SKM-1 (cell line): ENCODE measurements around the gene ANKRD37.
"Not testable (repeated sequence)": the region's sequence is repeated elsewhere in the genome, so short reads cannot be mapped to it uniquely, and the experiment has no call there.

Experiments
- DNase-seq: peaks from one replicate; lab custom pipeline; 2025; ENCODE audit not compliant: unreplicated experiment; lab: John Stamatoyannopoulos, UW

Gene ANKRD37

GRCh38 chr4:185396724-185397385, at the start of gene ANKRD37:
ANKRD37 (plus strand) TSS chr4:185396841; CDS start chr4:185396924, 83 bp downstream.
- no peak for DNase-seq

GRCh38 chr4:185346975-185347601, 49.6 kb upstream of the ANKRD37 start:
- DNase-seq, result no peak

- no peak for DNase-seq
These were observed 45.0 kb upstream of the ANKRD37 start for GRCh38 chr4:185351691-185352090.

GRCh38 chr4:185352202-185352601, 44.4 kb upstream of the ANKRD37 start:
- no peak for DNase-seq

GRCh38 chr4:185352741-185353140, 43.9 kb upstream of the ANKRD37 start:
- no peak for DNase-seq

- DNase-seq, result no peak
These were observed 39.4 kb upstream of the ANKRD37 start for GRCh38 chr4:185357211-185357610.

GRCh38 chr4:185357733-185358440, 38.8 kb upstream of the ANKRD37 start:
- DNase-seq, result no peak

- DNase-seq, result no peak
These were observed 38.1 kb upstream of the ANKRD37 start for GRCh38 chr4:185358514-185358913.

GRCh38 chr4:185358959-185359358, 37.7 kb upstream of the ANKRD37 start:
- no peak for DNase-seq

- DNase-seq, result no peak
These were observed 36.7 kb upstream of the ANKRD37 start for GRCh38 chr4:185359767-185360446.

- no peak for DNase-seq
These were observed 34.8 kb upstream of the ANKRD37 start for GRCh38 chr4:185361872-185362271.

- DNase-seq, result not testable (repeated sequence)
These were observed 34.1 kb upstream of the ANKRD37 start for GRCh38 chr4:185362570-185362969.

GRCh38 chr4:185363251-185363650, 33.4 kb upstream of the ANKRD37 start:
- no peak for DNase-seq

GRCh38 chr4:185364886-185365285, 31.8 kb upstream of the ANKRD37 start:
- no peak for DNase-seq

GRCh38 chr4:185369731-185370130, 26.9 kb upstream of the ANKRD37 start:
- DNase-seq, result no peak

- DNase-seq, result no peak
These were observed 26.2 kb upstream of the ANKRD37 start for GRCh38 chr4:185370268-185370949.

GRCh38 chr4:185371702-185372101, 24.9 kb upstream of the ANKRD37 start:
- DNase-seq, result no peak

GRCh38 chr4:185374027-185374426, 22.6 kb upstream of the ANKRD37 start:
- no peak for DNase-seq

GRCh38 chr4:185374573-185374972, 22.1 kb upstream of the ANKRD37 start:
- no peak for DNase-seq

GRCh38 chr4:185378264-185378663, 18.4 kb upstream of the ANKRD37 start:
- DNase-seq, result no peak
